OCI-LY1 (cell line): ENCODE measurements around the gene PDE6C.

Experiments used
- CTCF ChIP-seq: fragments of 200-600 bp; sonication (generic), shearing (Covaris generic); IDR thresholded peaks from 2 replicates; pipeline ENCODE4 v1.5.1; 2017; ENCODE audit warnings: mild to moderate bottlenecking, antibody characterized with exemption, low read length, moderate library complexity, mixed read lengths
- EZH2 ChIP-seq: fragments of 200-600 bp; sonication (generic), shearing (Covaris generic); IDR thresholded peaks from 2 replicates; pipeline ENCODE4 v1.8.0; 2017; ENCODE audit warnings: borderline replicate concordance, mixed run types, mild to moderate bottlenecking, antibody characterized with exemption, low read length, moderate library complexity, mixed read lengths

DNA sequence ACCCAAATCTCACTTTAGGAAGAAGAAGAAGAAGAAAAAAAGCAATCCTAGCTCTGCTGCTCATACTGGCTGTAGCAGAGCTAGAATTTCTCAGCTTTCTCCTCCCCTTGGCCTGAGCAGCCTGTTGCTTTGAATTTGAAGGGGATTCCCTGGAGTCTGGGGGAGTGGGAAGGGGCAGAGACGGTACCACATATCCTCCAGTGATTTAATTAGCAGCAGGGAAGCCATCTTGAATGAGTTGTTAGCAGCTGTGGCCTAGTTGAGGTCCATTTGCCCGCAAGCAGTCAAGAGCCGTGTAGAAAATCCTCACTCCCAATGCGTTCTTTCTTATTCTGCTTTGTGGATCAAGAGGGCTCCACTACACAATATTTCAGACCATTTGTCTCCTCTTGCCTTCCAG lies 16.5 kb downstream of the PDE6C start:
- TF ChIP-seq EZH2 (no peak), CTCF (no peak)
